GM23338 (cell line): ENCODE data around the gene NEURL1B. TPM values are rescaled to one million over a fixed set of nuclear protein-coding genes. Genes with fewer than 3 reads are reported as not detected.
A peak's percentile ranks its signal among the peaks of the same experiment; 100 is the strongest.

ENCODE experiments used
- ATAC-seq: fragments of 200-7000 bp; cut with Tn5 transposase; 3 replicates; pipeline ENCODE4 v1.9.1; 2020
- DNase-seq: peaks from one replicate; pipeline ENCODE4 v3.0.0-alpha.2; 2015; ENCODE audit warnings: low spot score
- H2AFZ ChIP-seq: fragments of 200-600 bp; sonication (generic); 2 replicates; pipeline ENCODE4 v1.8.0; 2016; ENCODE audit warnings: antibody characterized with exemption, mild to moderate bottlenecking, moderate library complexity
- H3F3A ChIP-seq: fragments of 200-600 bp; sonication (generic); replicated peaks from 2 replicates; pipeline ENCODE4 v1.8.0; 2017; ENCODE audit warnings: antibody characterized with exemption, mixed run types, low read depth
- H3K27ac ChIP-seq: fragments of 200-600 bp; sonication (generic); 2 replicates; pipeline ENCODE4 v1.6.1; 2016; ENCODE audit warnings: low read depth
- H3K27me3 ChIP-seq: fragments of 200-600 bp; sonication (generic); 2 replicates; pipeline ENCODE4 v1.8.0; 2016; ENCODE audit warnings: mild to moderate bottlenecking, mixed run types, moderate library complexity; ENCODE audit not compliant: insufficient read depth
- H3K36me3 ChIP-seq: fragments of 200-600 bp; sonication (generic); 2 replicates; pipeline ENCODE4 v1.8.0; 2016; ENCODE audit warnings: mild to moderate bottlenecking; ENCODE audit not compliant: insufficient read depth
- H3K4me1 ChIP-seq: fragments of 200-600 bp; sonication (generic); 2 replicates; pipeline ENCODE4 v1.8.0; 2016; ENCODE audit warnings: mild to moderate bottlenecking, moderate library complexity; ENCODE audit not compliant: insufficient read depth
- H3K4me2 ChIP-seq: fragments of 200-600 bp; sonication (generic); 2 replicates; pipeline ENCODE4 v1.7.1; 2017; ENCODE audit warnings: mixed run types
- H3K4me3 ChIP-seq: fragments of 200-600 bp; sonication (generic); 2 replicates; pipeline ENCODE4 v1.6.1; 2016; ENCODE audit warnings: mixed run types
- H3K79me2 ChIP-seq: fragments of 200-600 bp; sonication (generic); replicated peaks from 2 replicates; pipeline ENCODE4 v1.8.0; 2017; ENCODE audit warnings: mild to moderate bottlenecking; ENCODE audit not compliant: insufficient read depth
- H3K9me2 ChIP-seq: fragments of 200-600 bp; sonication (generic); 2 replicates; pipeline ENCODE4 v1.8.0; 2017; ENCODE audit not compliant: insufficient read depth
- H4K20me1 ChIP-seq: fragments of 200-600 bp; sonication (generic); replicated peaks from 2 replicates; pipeline ENCODE4 v1.8.0; 2017; ENCODE audit warnings: mild to moderate bottlenecking; ENCODE audit not compliant: insufficient read depth
- H3K27ac Mint-ChIP-seq: 2 replicates; pipeline ENCODE4 v1.8.0; 2020; ENCODE audit warnings: inconsistent platforms, mild to moderate bottlenecking, moderate library complexity, mixed read lengths
- H3K27me3 Mint-ChIP-seq: 3 replicates; pipeline ENCODE4 v1.8.0; 2022; ENCODE audit warnings: low read depth, mild to moderate bottlenecking, moderate library complexity, mixed read lengths, inconsistent platforms; ENCODE audit not compliant: insufficient read depth, poor library complexity
- H3K36me3 Mint-ChIP-seq: 3 replicates; pipeline ENCODE4 v1.8.0; 2021; ENCODE audit warnings: low read depth, mild to moderate bottlenecking, inconsistent platforms, moderate library complexity, mixed read lengths
- H3K4me1 Mint-ChIP-seq: 3 replicates; pipeline ENCODE4 v1.8.0; 2020; ENCODE audit warnings: mild to moderate bottlenecking, inconsistent platforms, mixed read lengths
- H3K4me3 Mint-ChIP-seq: 3 replicates; pipeline ENCODE4 v1.8.0; 2021; ENCODE audit warnings: moderate library complexity, mild to moderate bottlenecking, inconsistent platforms, mixed read lengths
- H3K9me3 Mint-ChIP-seq: 3 replicates; pipeline ENCODE4 v1.8.0; 2020; ENCODE audit warnings: moderate library complexity, mild to moderate bottlenecking, inconsistent platforms, mixed read lengths
- CTCF ChIP-seq, 2 experiments: fragments of 200-600 bp in 1 of 2; sonication (generic) in 1 of 2; conservative IDR thresholded peaks; 2 replicates each; pipeline versions ENCODE4 v1.5.1 to v1.6.1; 2016 to 2017; ENCODE audit warnings: antibody characterized with exemption in 2 of 2, low read depth in 2 of 2, mild to moderate bottlenecking in 2 of 2, moderate library complexity in 1 of 2
- STAT1 ChIP-seq: IDR thresholded peaks from one replicate; pipeline ENCODE4 v1.6.1; 2016; ENCODE audit warnings: antibody characterized with exemption; ENCODE audit not compliant: unreplicated experiment
- ZNF331 ChIP-seq: fragments of 250-450 bp; sonication (Bioruptor Pico); IDR thresholded peaks from 2 replicates; pipeline ENCODE4 v1.5.0; 2020; ENCODE audit warnings: low read depth, mild to moderate bottlenecking, moderate library complexity
- ZNF462 ChIP-seq: fragments of 250-450 bp; sonication (Bioruptor Pico); IDR thresholded peaks from 2 replicates; pipeline ENCODE4 v1.5.0; 2020; ENCODE audit warnings: mild to moderate bottlenecking, moderate library complexity
- polyA plus RNA-seq: library from polyadenylated mRNA; unstranded; fragments of >200 nt; fragmentation: Nextera tagmentation; extraction: Ambion mirVana; gene quantifications from 2 replicates; pipeline ENCODE4 v1.2.1, GENCODE V29; 2016
- total RNA-seq: library from RNA; depleted of rRNA; stranded (reverse); fragments of >200 nt; shearing (Covaris generic); gene quantifications from 2 replicates; pipeline ENCODE4 v1.2.3, GENCODE V29; 2014

Gene NEURL1B
- total and polyA plus RNA-seq, 2 experiments from 2014 or later = 1.9 to 13.3 TPM

GRCh38 chr5:172736508-172737135 lies 95.6 kb downstream of the NEURL1B start:
- DNase-seq (peak; percentile 20), ATAC-seq (peak; percentile 38)
- H3K27me3 ChIP-seq = no peaks in the 10 kb centered on the region
- H3K4me3 ChIP-seq = no peak overlapping the region
- H3K36me3 ChIP-seq = no peaks in the 10 kb centered on the region
- peaks cover 4% of the 10 kb centered on the region for H3K27me3 Mint-ChIP-seq
- no peaks in the 10 kb centered on the region for H3K36me3 Mint-ChIP-seq
- H3K27ac ChIP-seq = no peak overlapping the region
- no peaks in the 10 kb centered on the region for H3K4me1 ChIP-seq
- H3K9me2 ChIP-seq = no peaks in the 10 kb centered on the region
- H4K20me1 ChIP-seq = no peaks in the 10 kb centered on the region
- TF ChIP-seq CTCF (conservative IDR thresholded peaks at IDR 0.05; ENCODE audit: low read depth in 2 of 2) (peak in 1 of 2 experiments; percentile 17; a peak in 1 of 4 replicates), ZNF462 (CRISPR knock-in tag) (no peak)
- no peaks in the 10 kb centered on the region for H3K4me1 Mint-ChIP-seq
- H3K4me3 Mint-ChIP-seq = no peak overlapping the region
- no peak overlapping the region for H2AFZ ChIP-seq
- H3K4me2 ChIP-seq = no peak overlapping the region
- no peaks in the 10 kb centered on the region for H3K9me3 Mint-ChIP-seq
- no peaks in the 10 kb centered on the region for H3K79me2 ChIP-seq
- no peak overlapping the region for H3K27ac Mint-ChIP-seq
- no peaks in the 10 kb centered on the region for H3F3A ChIP-seq

- DNase-seq (no peak), ATAC-seq (no peak)
- Histone ChIP-seq H3F3A (no peaks in the 10 kb centered on the region), H3K27ac (no peak overlapping the region), H2AFZ (no peak overlapping the region), H3K79me2 (no peaks in the 10 kb centered on the region), H4K20me1 (no peaks in the 10 kb centered on the region), H3K9me2 (no peaks in the 10 kb centered on the region), H3K36me3 (no peaks in the 10 kb centered on the region), H3K4me1 (no peaks in the 10 kb centered on the region), H3K4me2 (no peak overlapping the region), H3K27me3 (no peaks in the 10 kb centered on the region), H3K4me3 (no peak overlapping the region)
- peaks cover 2% of the 10 kb centered on the region for H3K27me3 Mint-ChIP-seq
- no peaks in the 10 kb centered on the region for H3K36me3 Mint-ChIP-seq
- TF ChIP-seq STAT1 (no peak), ZNF331 (no peak)
- H3K9me3 Mint-ChIP-seq = no peaks in the 10 kb centered on the region
- no peak overlapping the region for H3K4me3 Mint-ChIP-seq
- H3K4me1 Mint-ChIP-seq = no peaks in the 10 kb centered on the region
- H3K27ac Mint-ChIP-seq = no peak overlapping the region
Measured at GRCh38 chr5:172739375-172739774, 98.3 kb downstream of the NEURL1B start.
